Neuron (in vitro differentiated cells): ENCODE data around the gene ARRB1.

Experiments used
- H2AFZ ChIP-seq: one replicate; pipeline ENCODE4 v1.6.1; 2013; ENCODE audit warnings: low read depth, mild to moderate bottlenecking, inconsistent platforms, low read length, moderate library complexity
- H3K27me3 ChIP-seq: one replicate; pipeline ENCODE4 v1.6.1; 2013; ENCODE audit warnings: low read length; ENCODE audit not compliant: insufficient read depth
- H3K36me3 ChIP-seq: one replicate; pipeline ENCODE4 v1.6.1; 2013; ENCODE audit warnings: low read length; ENCODE audit not compliant: insufficient read depth
- H3K4me1 ChIP-seq: one replicate; pipeline ENCODE4 v1.6.1; 2013; ENCODE audit warnings: low read length; ENCODE audit not compliant: insufficient read depth
- H3K4me3 ChIP-seq: 2 replicates; pipeline ENCODE4 v1.5.1; 2013; ENCODE audit warnings: mild to moderate bottlenecking, low read length, moderate library complexity
- H3K9me3 ChIP-seq: one replicate; pipeline ENCODE4 v1.6.1; 2013; ENCODE audit warnings: low read length

Gene ARRB1

DNA sequence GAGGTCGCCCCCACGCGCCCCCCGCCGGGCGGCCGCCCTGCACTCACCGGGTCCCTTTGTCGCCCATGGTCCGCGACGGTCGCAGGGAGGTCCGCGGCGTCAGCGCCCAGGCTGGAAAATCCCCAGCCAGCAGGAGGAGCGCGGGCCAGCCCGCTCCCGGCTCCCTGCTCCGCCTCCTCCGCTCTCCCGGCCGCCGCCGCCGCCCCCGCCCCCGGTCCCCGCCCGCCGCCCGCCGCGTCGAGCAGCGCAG lies at the start of gene ARRB1:
TSS of gene ARRB1 (minus strand) at position 121 of the 250 bp plus-strand sequence. CDS start at position 67, 54 bp downstream.
- Histone ChIP-seq H3K4me1 (peaks cover 20% of the 10 kb centered on the region), H3K36me3 (no peaks in the 10 kb centered on the region), H3K4me3 (peak within 1 kb of the TSS; percentile 38), H3K27me3 (no peaks in the 10 kb centered on the region), H2AFZ (peak within 1 kb of the TSS; percentile 22), H3K9me3 (no peaks in the 10 kb centered on the region)

DNA sequence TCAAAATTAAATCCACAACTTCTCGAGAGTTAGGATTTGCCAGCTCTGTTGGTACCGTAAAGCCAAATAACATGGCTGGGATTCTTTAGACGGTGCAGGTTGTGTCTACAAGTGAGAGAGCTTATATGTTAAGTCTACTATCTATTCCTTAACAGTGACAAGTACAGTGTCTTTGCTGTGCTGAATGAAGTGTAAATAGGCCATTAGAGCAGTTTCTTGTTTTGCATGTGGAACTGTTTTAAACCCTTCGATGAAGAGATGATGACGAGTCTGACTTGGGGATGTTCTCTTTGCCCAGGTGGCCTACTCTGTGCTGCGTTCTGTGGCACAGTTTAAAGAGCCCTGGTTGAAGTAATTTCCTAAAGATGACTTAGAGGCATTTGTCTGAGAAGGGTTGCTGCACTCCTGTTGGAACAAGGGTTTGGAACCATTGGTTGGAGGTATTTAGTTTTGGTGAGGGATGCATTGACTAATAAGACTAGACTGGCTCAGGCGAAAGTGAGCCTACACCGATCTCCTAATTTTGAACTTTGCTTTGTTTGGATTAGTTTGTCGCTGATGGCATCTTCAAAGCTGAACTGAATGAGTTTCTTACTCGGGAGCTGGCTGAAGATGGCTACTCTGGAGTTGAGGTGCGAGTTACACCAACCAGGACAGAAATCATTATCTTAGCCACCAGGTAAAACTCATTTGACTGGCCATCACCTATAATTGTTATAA lies 48.8 kb upstream of the ARRB1 start:
- peaks cover 44% of the 10 kb centered on the region for H3K36me3 ChIP-seq
- H3K9me3 ChIP-seq, result no peaks in the 10 kb centered on the region
- no peak overlapping the region for H2AFZ ChIP-seq
- H3K27me3 ChIP-seq, result no peaks in the 10 kb centered on the region
- H3K4me3 ChIP-seq, result peak overlapping the region; percentile 90
- H3K4me1 ChIP-seq, result peaks cover 16% of the 10 kb centered on the region

DNA sequence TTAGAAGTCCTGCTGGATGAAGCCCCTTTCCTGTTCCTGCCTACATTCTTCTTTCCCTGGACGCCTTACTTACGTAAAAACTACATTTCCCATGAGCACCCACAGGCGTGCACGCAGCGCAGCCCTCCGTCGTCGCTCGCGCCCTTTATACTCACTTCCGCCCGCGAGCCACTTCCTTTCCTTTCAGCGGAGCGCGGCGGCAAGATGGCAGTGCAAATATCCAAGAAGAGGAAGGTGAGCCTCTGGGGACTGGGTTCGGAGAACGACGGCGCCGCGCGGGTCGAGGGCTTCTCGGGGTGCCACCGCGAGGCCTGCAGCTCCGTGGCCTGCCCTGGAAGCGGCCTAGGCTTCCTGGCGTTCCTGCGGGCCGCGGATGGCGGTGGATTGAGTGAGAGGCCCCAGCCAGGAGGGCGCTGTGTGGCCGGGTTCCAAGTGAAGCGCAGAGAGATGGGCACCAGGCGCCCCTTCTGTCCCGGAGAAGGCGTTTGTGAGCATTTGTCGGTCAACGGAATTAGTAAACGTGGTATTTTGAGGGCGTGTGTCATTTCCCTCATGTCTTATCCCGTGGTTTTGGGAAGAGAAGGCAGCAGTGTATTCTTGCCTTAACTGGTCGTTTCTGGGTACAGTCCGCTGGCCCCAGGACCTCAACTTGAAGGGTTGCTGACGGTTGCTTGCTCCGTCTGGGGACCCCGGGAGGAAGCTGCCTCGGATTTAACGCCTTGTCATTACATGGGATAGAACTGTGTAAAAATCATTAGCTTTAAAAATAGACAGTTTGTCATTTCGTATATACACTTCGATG lies 48.1 kb upstream of the ARRB1 start, which contains the start of gene RPS3:
TSS of gene RPS3 (plus strand) at position 175 of the 802 bp plus-strand sequence. CDS start at position 205, 30 bp downstream.
- H3K27me3 ChIP-seq, result no peaks in the 10 kb centered on the region
- H3K4me3 ChIP-seq, result peak within 1 kb of the TSS; percentile 90
- no peaks in the 10 kb centered on the region for H3K9me3 ChIP-seq
- peaks cover 16% of the 10 kb centered on the region for H3K4me1 ChIP-seq
- peaks cover 37% of the 10 kb centered on the region for H3K36me3 ChIP-seq
- peak within 1 kb of the TSS; percentile 22 for H2AFZ ChIP-seq

DNA sequence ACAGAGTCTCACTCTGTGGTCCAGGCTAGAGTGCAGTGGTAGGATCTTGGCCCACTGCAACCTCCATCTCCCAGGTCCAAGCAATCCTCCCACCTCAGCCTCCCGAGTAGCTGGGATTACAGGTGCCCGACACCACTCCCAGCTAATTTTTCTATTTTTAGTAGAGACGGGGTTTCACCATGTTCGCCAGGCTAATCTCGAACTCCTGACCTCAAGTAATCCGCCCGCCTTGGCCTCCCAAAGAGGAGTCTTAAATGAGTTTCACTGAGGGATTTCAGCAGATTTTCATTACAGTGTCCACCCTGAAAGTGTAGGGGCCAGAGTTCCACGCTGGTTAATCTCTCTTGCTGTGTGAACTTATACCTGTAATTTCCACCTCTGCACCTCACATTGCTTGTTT lies 47.4 kb upstream of the ARRB1 start:
- Histone ChIP-seq H3K4me1 (peaks cover 16% of the 10 kb centered on the region), H3K4me3 (no peak overlapping the region), H3K9me3 (no peaks in the 10 kb centered on the region), H3K27me3 (no peaks in the 10 kb centered on the region), H2AFZ (peak overlapping the region; percentile 22), H3K36me3 (peaks cover 31% of the 10 kb centered on the region)

DNA sequence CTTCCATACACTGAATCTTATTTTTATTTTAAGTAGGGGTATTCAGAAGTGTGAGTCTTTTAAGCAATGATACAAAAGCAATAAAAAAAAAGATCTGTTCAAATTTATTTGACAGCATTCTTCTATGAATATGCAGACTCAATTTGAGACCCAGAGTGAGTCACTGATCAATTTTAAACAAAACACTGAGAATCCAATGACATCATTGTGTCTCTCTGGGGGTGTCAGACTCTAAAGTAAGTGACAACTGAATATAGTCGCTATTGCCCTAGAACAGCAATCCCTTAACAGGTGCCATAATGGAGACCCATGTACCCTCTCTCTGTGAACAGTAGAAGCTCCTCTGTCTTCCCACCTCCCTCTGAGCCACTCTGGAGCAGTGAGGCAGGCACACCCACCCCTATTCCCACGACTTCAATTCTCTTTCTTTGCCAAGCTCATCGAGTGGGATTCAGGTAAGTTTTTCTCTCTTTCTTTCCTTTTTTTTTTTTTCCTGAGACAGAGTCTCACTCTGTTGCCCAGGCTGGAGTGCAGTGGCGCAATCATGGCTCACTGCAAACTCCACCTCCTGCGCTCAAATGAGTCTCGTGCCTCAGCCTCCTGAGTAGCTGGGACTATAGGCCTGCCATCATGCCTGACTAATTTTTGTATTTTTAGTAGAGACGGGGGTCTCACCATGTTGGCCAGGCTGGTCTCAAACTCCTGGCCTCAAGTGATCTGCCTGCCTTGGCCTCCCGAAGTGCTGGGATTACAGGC lies 42.8 kb upstream of the ARRB1 start:
- no peak overlapping the region for H3K4me3 ChIP-seq
- no peaks in the 10 kb centered on the region for H3K36me3 ChIP-seq
- H3K4me1 ChIP-seq, result no peaks in the 10 kb centered on the region
- H3K9me3 ChIP-seq, result no peaks in the 10 kb centered on the region
- H2AFZ ChIP-seq, result no peak overlapping the region
- peaks cover 3% of the 10 kb centered on the region for H3K27me3 ChIP-seq

DNA sequence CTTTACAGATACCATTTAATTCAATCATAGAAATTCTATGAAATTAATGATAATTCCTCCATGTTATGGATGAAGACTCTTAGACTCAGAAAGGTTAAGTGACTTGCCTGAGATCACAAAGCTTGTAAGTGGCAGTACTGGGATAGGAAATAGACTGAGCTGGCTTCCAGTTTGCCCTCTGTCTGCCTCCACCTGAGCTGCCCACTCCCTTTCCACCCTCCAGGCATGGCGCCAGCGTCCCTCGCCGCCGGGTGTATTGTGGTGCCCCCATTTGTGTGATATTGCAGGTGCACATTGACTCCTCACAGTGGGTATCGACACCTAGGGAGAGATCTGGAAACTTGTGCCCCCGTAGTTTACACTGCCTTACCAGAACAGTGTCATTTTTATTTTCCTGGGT lies 38.5 kb upstream of the ARRB1 start:
- H3K4me1 ChIP-seq, result peaks cover 4% of the 10 kb centered on the region
- H3K4me3 ChIP-seq, result no peak overlapping the region
- no peaks in the 10 kb centered on the region for H3K9me3 ChIP-seq
- H2AFZ ChIP-seq, result no peak overlapping the region
- H3K27me3 ChIP-seq, result peaks cover 3% of the 10 kb centered on the region
- H3K36me3 ChIP-seq, result no peaks in the 10 kb centered on the region

DNA sequence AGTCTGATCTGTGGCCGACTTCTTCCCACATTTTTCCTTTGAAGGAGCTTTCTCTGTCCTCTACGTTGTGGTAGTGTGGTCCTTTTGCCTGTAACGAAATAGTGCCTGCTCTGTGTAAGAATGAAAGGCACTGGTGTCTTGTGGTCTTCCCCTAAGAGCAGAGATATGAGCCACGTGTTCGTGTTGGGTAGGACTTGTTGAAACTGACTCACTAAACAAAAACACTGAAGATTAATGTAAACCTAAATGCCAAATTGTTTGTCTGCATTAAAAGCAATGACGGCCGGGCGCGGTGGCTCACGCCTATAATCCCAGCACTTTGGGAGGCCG lies 37.8 kb upstream of the ARRB1 start:
- Histone ChIP-seq H3K27me3 (peaks cover 3% of the 10 kb centered on the region), H2AFZ (peak overlapping the region; percentile 29), H3K36me3 (no peaks in the 10 kb centered on the region), H3K4me1 (peaks cover 4% of the 10 kb centered on the region), H3K4me3 (no peak overlapping the region), H3K9me3 (no peaks in the 10 kb centered on the region)

DNA sequence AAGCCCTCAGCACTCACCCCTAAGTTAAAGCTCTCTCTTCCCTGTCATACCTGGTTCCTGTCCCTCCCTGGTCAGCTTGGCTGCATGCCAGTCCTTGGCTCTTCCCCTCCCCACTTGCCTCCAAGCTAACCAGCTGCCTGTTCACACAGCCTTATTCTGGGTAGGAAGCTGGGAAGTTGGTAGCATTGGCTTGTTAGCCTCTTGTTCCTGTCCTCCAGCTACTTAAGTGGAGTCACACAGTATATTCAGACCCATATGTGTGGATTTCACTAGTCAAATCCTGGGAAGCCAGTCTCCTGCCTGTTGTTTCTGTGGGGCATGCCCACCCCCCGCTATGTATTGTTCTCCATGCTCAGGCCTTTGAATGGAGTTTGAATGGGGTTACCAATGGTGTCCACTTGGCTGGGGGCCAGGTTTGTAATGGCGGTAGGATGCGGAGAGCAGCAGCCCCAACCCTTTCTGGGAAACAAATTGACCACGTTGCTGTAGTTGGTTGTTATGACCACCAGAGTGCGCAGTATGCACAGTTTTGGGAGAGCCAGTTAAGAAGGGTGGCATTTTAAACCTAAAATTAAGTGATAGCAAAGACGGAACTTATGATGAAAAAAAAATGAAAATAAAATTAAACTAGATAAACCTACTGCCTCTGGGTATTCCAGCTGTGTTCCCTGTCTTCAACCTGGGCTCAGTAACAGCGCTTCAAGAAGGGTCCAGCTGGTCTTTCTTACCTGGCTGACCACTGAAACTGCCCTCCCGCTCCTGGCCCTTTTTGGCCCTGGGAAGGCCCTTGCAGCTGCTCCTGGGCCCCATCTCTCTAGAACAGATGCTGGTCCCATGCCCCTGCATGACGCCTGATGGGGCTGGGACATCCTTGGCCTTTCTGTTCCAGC lies 37.2 kb upstream of the ARRB1 start:
- Histone ChIP-seq H3K36me3 (no peaks in the 10 kb centered on the region), H3K4me3 (no peak overlapping the region), H3K9me3 (no peaks in the 10 kb centered on the region), H3K27me3 (peaks cover 3% of the 10 kb centered on the region), H2AFZ (peak overlapping the region; percentile 29), H3K4me1 (peaks cover 4% of the 10 kb centered on the region)

DNA sequence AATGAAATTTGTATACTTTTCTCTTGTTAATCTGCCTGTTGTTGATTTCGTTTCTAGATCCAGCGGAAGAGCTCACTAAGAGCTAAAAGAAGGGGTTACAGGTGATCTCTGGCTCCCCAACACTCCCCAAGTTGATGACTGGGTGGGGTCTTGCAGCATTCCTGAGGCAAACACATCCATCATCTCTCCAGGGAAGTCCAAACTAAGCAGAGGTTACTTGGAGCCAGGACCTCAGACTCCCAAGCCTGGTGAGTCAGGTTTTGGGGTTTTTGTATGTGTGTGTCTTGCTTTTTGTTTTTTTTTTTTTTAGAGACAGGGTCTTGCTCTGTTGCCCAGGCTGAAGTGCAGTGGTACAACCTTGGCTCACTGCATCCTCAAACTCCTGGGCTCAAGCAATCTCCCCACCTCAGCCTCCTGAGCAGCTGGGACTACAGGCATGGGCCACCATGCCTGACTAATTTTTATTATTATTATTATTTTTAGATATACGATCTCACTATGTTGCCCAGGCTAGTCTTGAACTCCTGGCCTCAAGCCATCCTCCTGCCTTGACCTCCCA lies 36.4 kb upstream of the ARRB1 start:
- Histone ChIP-seq H3K27me3 (peaks cover 3% of the 10 kb centered on the region), H3K9me3 (no peaks in the 10 kb centered on the region), H2AFZ (no peak overlapping the region), H3K4me1 (peaks cover 4% of the 10 kb centered on the region), H3K4me3 (no peak overlapping the region), H3K36me3 (no peaks in the 10 kb centered on the region)

DNA sequence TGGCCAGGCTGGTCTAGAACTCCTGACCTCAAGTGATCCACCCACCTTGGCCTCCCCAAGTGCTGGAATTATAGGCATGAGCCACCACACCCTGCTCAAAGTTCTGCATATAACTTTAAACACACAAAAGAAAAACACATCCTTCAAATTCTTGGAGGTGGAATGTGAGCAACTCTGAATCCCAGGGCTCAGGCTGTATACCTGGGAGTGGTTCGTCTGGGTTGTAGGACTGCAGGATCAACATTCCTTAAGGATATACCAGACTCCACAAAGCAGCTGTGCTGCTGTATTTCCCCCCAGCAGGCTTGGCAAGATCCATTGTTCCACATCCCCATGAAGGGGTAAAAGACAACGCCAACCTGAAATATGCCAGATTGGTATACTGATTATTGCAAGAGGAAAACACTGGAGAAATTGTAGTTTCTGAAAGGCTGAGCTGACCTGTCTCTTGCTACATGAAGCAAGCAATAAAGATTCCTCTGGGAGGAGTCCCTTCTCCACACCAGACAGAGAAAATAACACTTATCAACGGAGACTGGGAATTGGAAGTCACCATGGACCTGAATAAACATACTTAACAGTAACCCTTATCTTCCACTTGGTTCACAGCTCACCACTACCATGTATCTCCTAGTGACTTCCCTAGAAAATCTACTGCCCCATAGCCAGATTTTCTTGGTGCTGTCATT lies 35.6 kb upstream of the ARRB1 start:
- Histone ChIP-seq H3K36me3 (no peaks in the 10 kb centered on the region), H3K4me3 (no peak overlapping the region), H3K9me3 (no peaks in the 10 kb centered on the region), H3K27me3 (peaks cover 3% of the 10 kb centered on the region), H3K4me1 (peaks cover 4% of the 10 kb centered on the region), H2AFZ (no peak overlapping the region)

DNA sequence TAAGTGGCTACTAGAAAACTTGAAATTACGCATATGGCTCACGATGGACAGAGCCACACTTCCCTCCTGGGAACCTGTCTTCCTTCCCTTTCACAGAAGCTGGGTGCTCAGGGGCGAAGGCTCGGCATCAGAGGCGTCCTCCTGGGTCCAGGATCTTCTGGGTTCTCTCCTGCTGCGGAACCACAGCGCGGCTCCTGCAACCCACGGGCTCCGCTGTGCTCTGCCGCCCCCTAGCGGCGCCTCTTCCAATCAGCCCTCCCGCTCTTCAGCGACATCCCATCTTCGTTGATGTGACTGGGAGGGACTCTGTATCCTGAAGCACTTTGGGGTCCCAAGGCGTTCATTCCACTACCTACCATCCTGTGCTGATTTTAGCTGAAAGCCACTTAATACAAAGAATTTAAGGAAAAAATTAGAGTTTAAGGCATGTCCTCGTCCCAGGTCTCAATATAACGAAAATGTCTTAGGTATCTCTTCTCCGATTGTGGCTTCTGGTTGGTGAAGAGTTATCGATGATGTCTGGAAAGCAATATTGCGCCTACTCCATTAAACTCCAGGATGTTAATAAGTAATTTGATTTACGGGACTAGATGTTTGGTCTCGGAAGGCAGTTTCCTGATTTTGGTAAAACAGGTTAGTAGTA lies 33.1 kb upstream of the ARRB1 start:
- Histone ChIP-seq H3K27me3 (peaks cover 2% of the 10 kb centered on the region), H3K9me3 (no peaks in the 10 kb centered on the region), H3K4me3 (no peak overlapping the region), H2AFZ (no peak overlapping the region), H3K4me1 (peaks cover 4% of the 10 kb centered on the region), H3K36me3 (no peaks in the 10 kb centered on the region)
